Astrocyte (in vitro differentiated cells and primary cell): ENCODE measurements around the gene ANKRD2.
"Not testable (repeated sequence)": the region's sequence is repeated elsewhere in the genome, so short reads cannot be mapped to it uniquely, and the experiment has no call there.

Experiments
- EZH2 ChIP-seq: IDR thresholded peaks from 2 replicates; pipeline ENCODE4 v1.6.1; 2012; ENCODE audit warnings: mild to moderate bottlenecking, low read length, inconsistent platforms; ENCODE audit not compliant: insufficient read depth
- TF ChIP-seq, protein P1 (sequence below): IDR thresholded peaks from 2 replicates; pipeline ENCODE4 v1.5.1; 2011; ENCODE audit warnings: low read depth, mild to moderate bottlenecking, inconsistent platforms, low read length, moderate library complexity; ENCODE audit not compliant: insufficient read depth

DNA sequence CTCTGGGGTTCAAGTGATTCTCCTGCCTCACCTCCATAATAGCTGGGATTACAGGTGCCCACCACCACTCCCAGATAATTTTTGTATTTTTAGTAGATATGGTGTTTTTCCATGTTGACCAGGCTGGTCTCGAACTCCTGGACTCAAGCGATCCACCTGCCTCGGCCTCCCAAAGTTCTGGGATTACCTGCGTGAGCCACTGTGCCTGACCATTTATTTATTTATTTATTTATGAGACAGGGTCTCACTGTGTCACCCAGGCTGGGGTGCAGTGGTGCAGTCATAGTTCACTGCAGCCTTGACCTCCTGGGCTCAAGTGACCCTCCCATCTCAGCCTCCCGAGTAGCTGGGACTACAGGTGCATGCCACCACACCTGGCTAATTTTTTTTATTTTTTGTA, 18.2 kb upstream of the ANKRD2 start:
- not testable (repeated sequence) for TF ChIP-seq EZH2
- TF ChIP-seq, protein P1, sequence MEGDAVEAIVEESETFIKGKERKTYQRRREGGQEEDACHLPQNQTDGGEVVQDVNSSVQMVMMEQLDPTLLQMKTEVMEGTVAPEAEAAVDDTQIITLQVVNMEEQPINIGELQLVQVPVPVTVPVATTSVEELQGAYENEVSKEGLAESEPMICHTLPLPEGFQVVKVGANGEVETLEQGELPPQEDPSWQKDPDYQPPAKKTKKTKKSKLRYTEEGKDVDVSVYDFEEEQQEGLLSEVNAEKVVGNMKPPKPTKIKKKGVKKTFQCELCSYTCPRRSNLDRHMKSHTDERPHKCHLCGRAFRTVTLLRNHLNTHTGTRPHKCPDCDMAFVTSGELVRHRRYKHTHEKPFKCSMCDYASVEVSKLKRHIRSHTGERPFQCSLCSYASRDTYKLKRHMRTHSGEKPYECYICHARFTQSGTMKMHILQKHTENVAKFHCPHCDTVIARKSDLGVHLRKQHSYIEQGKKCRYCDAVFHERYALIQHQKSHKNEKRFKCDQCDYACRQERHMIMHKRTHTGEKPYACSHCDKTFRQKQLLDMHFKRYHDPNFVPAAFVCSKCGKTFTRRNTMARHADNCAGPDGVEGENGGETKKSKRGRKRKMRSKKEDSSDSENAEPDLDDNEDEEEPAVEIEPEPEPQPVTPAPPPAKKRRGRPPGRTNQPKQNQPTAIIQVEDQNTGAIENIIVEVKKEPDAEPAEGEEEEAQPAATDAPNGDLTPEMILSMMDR = not testable (repeated sequence)
